ENCODE results near the gene MORC3.

The MORC3 gene

DNA sequence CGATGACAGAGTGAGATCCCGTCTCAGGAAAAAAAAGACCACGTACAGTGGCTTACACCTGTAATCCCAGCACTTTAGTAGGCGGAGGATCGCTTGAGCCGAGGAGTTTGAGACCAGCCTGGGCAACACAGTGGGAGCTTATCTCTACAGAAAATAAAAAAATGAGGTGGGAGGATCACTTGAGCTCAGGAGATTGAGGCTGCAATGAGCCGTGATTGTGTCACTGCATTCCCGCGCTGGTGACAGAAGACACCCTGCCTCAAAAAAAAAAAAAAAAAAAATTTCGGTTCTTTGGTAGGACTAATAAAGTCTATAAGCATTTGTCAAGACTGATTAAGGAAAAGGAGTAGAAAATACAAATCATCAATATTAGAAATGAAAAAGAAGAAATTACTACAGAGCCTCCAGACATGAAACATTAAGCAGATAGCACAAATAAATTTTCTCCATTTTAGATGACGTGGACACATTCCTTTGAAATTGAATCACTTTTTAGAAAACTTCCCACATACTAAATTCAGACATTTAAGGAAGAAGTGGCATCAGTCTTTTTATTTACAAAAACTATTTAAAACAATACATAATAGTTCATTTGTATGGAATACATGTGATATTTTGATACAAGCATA is 30.4 kb downstream of the MORC3 start:
- Histone ChIP-seq H3K4me3 (ENCODE audit: low read length) (no peak overlapping the region), H3K79me2 (ENCODE audit: control insufficient read depth, low read length) (no peaks in the 10 kb centered on the region), H3K4me2 (ENCODE audit: low read length) (no peak overlapping the region), H3K9me2 (replicated peaks; ENCODE audit: control insufficient read depth, low read length) (no peaks in the 10 kb centered on the region), H3K27ac (ENCODE audit: low read depth, low read length) (no peak overlapping the region), H3K36me3 (ENCODE audit: control insufficient read depth, low read length) (peaks cover 48% of the 10 kb centered on the region), H3K9me3 (ENCODE audit: control insufficient read depth, insufficient read depth, low read length) (no peaks in the 10 kb centered on the region), H4K20me1 (ENCODE audit: control insufficient read depth, insufficient read depth, low read depth, low read length) (no peaks in the 10 kb centered on the region), H3F3A (ENCODE audit: control insufficient read depth, insufficient read depth) (no peaks in the 10 kb centered on the region), H3K27me3 (ENCODE audit: control insufficient read depth, low read length) (no peaks in the 10 kb centered on the region), H3K4me1 (ENCODE audit: control insufficient read depth, low read length) (no peaks in the 10 kb centered on the region)
- TF ChIP-seq, protein P1, sequence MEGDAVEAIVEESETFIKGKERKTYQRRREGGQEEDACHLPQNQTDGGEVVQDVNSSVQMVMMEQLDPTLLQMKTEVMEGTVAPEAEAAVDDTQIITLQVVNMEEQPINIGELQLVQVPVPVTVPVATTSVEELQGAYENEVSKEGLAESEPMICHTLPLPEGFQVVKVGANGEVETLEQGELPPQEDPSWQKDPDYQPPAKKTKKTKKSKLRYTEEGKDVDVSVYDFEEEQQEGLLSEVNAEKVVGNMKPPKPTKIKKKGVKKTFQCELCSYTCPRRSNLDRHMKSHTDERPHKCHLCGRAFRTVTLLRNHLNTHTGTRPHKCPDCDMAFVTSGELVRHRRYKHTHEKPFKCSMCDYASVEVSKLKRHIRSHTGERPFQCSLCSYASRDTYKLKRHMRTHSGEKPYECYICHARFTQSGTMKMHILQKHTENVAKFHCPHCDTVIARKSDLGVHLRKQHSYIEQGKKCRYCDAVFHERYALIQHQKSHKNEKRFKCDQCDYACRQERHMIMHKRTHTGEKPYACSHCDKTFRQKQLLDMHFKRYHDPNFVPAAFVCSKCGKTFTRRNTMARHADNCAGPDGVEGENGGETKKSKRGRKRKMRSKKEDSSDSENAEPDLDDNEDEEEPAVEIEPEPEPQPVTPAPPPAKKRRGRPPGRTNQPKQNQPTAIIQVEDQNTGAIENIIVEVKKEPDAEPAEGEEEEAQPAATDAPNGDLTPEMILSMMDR (IDR thresholded peaks at IDR 0.05; ENCODE audit: low read depth, low read length, poor library complexity, severe bottlenecking): no peak
- no peak for TF ChIP-seq EZH2phosphoT487 (IDR thresholded peaks at IDR 0.05; ENCODE audit: borderline replicate concordance, low read length)

DNA sequence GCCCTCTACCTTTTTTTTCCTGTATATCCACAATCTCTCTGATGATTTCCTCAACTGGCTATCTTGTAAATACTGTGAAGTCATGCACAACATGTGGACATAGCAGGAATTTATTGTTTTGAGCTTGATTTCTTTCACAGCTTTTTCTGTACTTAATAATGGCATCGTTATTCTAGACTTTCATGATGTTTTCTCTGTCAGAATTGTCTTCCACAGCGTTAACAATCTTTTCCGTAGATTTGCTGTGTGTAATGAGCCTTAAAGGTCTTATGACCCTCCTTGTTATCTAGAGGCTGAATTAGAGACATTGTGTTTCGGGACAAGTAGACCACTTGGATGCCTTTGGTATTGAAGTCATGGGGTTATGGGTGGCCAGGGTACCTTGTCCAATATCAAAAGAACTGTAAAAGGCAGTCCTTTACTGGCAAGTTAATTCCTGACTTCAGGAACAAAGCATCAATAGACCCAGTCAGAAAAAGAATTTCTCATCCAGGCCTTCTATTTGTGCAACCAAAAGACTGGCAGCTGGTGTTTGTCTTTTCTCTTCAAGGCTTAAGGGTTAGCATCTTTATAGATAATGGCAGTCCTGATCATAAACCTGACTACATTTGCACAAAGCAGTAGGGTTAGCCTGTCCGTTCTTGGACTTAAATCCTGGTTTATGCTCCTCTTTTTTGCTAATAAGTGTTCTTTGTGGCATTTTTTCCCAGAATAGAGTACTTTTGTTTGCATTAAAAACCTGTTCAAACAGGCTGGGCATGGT is 35.1 kb downstream of the MORC3 start:
- Histone ChIP-seq H3K9me3 (ENCODE audit: control insufficient read depth, insufficient read depth, low read length) (no peaks in the 10 kb centered on the region), H3K4me2 (ENCODE audit: low read length) (no peak overlapping the region), H3K27ac (ENCODE audit: low read depth, low read length) (no peak overlapping the region), H3F3A (ENCODE audit: control insufficient read depth, insufficient read depth) (no peaks in the 10 kb centered on the region), H3K4me1 (ENCODE audit: control insufficient read depth, low read length) (no peaks in the 10 kb centered on the region), H3K36me3 (ENCODE audit: control insufficient read depth, low read length) (peaks cover 36% of the 10 kb centered on the region), H3K27me3 (ENCODE audit: control insufficient read depth, low read length) (no peaks in the 10 kb centered on the region), H4K20me1 (ENCODE audit: control insufficient read depth, insufficient read depth, low read depth, low read length) (no peaks in the 10 kb centered on the region), H3K79me2 (ENCODE audit: control insufficient read depth, low read length) (no peaks in the 10 kb centered on the region), H3K9me2 (replicated peaks; ENCODE audit: control insufficient read depth, low read length) (no peaks in the 10 kb centered on the region), H3K4me3 (ENCODE audit: low read length) (no peak overlapping the region)
- TF ChIP-seq, protein P1 (IDR thresholded peaks at IDR 0.05; ENCODE audit: low read depth, low read length, poor library complexity, severe bottlenecking): no peak
- TF ChIP-seq EZH2phosphoT487 (IDR thresholded peaks at IDR 0.05; ENCODE audit: borderline replicate concordance, low read length): no peak

DNA sequence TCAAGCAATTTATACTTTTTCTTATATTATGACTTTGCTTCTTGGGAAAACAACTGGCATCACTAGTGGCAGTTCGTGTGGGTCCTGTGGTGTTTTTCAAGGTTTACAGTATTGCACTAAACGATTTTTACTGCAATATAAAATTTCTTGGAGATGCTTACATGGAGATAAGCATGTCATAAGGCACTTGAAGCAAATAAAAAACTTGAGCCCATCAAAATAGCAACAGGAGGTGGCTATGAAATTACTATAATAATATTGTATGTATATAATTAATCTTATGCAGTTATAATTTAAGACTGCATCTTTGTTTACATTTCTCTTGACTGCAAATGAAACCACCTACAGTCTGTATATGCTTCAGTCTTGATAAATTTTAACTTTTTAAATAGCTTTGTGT is 35.9 kb downstream of the MORC3 start:
- H3F3A ChIP-seq (ENCODE audit: control insufficient read depth, insufficient read depth): no peaks in the 10 kb centered on the region
- no peaks in the 10 kb centered on the region for H3K79me2 ChIP-seq (ENCODE audit: control insufficient read depth, low read length)
- no peak overlapping the region for H3K4me3 ChIP-seq (ENCODE audit: low read length)
- no peaks in the 10 kb centered on the region for H4K20me1 ChIP-seq (ENCODE audit: control insufficient read depth, insufficient read depth, low read depth, low read length)
- H3K9me3 ChIP-seq (ENCODE audit: control insufficient read depth, insufficient read depth, low read length): no peaks in the 10 kb centered on the region
- H3K9me2 ChIP-seq (replicated peaks; ENCODE audit: control insufficient read depth, low read length): no peaks in the 10 kb centered on the region
- no peaks in the 10 kb centered on the region for H3K27me3 ChIP-seq (ENCODE audit: control insufficient read depth, low read length)
- no peak overlapping the region for H3K27ac ChIP-seq (ENCODE audit: low read depth, low read length)
- H3K36me3 ChIP-seq (ENCODE audit: control insufficient read depth, low read length): peaks cover 36% of the 10 kb centered on the region
- H3K4me2 ChIP-seq (ENCODE audit: low read length): no peak overlapping the region
- no peaks in the 10 kb centered on the region for H3K4me1 ChIP-seq (ENCODE audit: control insufficient read depth, low read length)
- TF ChIP-seq, protein P1 (IDR thresholded peaks at IDR 0.05; ENCODE audit: low read depth, low read length, poor library complexity, severe bottlenecking): no peak
- no peak for TF ChIP-seq EZH2phosphoT487 (IDR thresholded peaks at IDR 0.05; ENCODE audit: borderline replicate concordance, low read length)
